Heart left ventricle (tissue), 13 donors: ENCODE data around the gene SPEG.

Experiments
- CTCF ChIP-seq, 12 donors: fragments of 200-600 bp; sonication (generic) in 4 of 12; IDR thresholded peaks; one replicate each; pipeline versions ENCODE4 v1.5.0 to v1.8.0; 2018 to 2022; ENCODE audit warnings: antibody characterized with exemption in 12 of 12, mild to moderate bottlenecking in 5 of 12
- POLR2A ChIP-seq, 2 donors: fragments of 450-650 bp; IDR thresholded peaks; one replicate each; pipeline ENCODE4 v1.6.1; 2017; ENCODE audit warnings: antibody characterized with exemption in 2 of 2, mild to moderate bottlenecking in 2 of 2, moderate library complexity in 2 of 2
- donor health status: ischemic (EF 13 %, LVEDD 7.1; RV severe dilation, severe dysfunction).
- donor health status: DM: no; HTN: yes; CAD: no.
- donor health status: DM: no; HTN: no; CAD: no.
- donor health status: ischemic (EF 25% LVEDD 6.9; RV normal size, moderate dysfunction).
- donor health status: ischemic (EF 25% LVEDD 5.7; RV mildly dilated, moderate dysfunction).
- donor health status: ischemic (EF 35%, LVEDD 5.7; RV mildly dilated, moderate dysfunction).
- donor health status: nonischemic (EF 11% LVEDD 7.7; RV severe dilation, severe dysfunction).
- donor health status: DM: yes; HTN: yes; CAD: no.
- donor health status: PGD.
- donor health status: ischemic (EF 29% LVEDD 5.4; RV normal size, mild dysfunction).
- donor health status: nonischemic (EF 23%, LVEDD 6.1; RV moderate dilation, normal function).

- TF ChIP-seq CTCF (IDR thresholded peaks at IDR 0.05) (no peak), POLR2A (IDR thresholded peaks at IDR 0.05) (no peak)
Observed at GRCh38 chr2:219493086-219493485, 58.4 kb downstream of the SPEG start.
